Esophagus (tissue), 2 donors: Measurements from ENCODE around the gene TGIF2. TPM values are rescaled to one million over a fixed set of nuclear protein-coding genes. Genes with fewer than 3 reads are reported as not detected.

ENCODE experiments used
- H3K27ac ChIP-seq, 2 donors: one replicate each; pipeline ENCODE4 v1.5.1; 2013; ENCODE audit warnings: low read depth in 2 of 2, mild to moderate bottlenecking in 2 of 2, inconsistent platforms in 1 of 2, low read length in 1 of 2, moderate library complexity in 1 of 2
- H3K27me3 ChIP-seq, 2 donors: one replicate each; pipeline ENCODE4 v1.6.1; 2013; ENCODE audit warnings: low read length in 2 of 2, control low read depth in 1 of 2, mild to moderate bottlenecking in 1 of 2; ENCODE audit not compliant: insufficient read depth in 2 of 2, control insufficient read depth in 1 of 2
- H3K36me3 ChIP-seq, 2 donors: one replicate each; pipeline ENCODE4 v1.6.1; 2013; ENCODE audit warnings: low read length in 1 of 2; ENCODE audit not compliant: control insufficient read depth in 2 of 2, insufficient read depth in 2 of 2
- H3K4me1 ChIP-seq, 2 donors: one replicate each; pipeline ENCODE4 v1.6.1; 2013; ENCODE audit warnings: low read length in 1 of 2; ENCODE audit not compliant: control insufficient read depth in 2 of 2, insufficient read depth in 2 of 2
- H3K4me3 ChIP-seq, 2 donors: one replicate each; pipeline ENCODE4 v1.5.1; 2013; ENCODE audit warnings: low read length in 2 of 2, mild to moderate bottlenecking in 2 of 2, low read depth in 1 of 2, moderate library complexity in 1 of 2
- H3K9me3 ChIP-seq, 2 donors: one replicate each; pipeline ENCODE4 v1.6.1; 2013; ENCODE audit warnings: mild to moderate bottlenecking in 2 of 2, low read depth in 1 of 2, low read length in 1 of 2, moderate library complexity in 1 of 2; ENCODE audit not compliant: control insufficient read depth in 2 of 2, insufficient read depth in 1 of 2
- WGBS, 2 donors: extraction: QIAGEN DNeasy Blood & Tissue Kit; methylation state at CpG; one replicate each; pipeline ENCODE4 v1.1.7; 2013; 5-methylcytosine and 5-hydroxymethylcytosine counted together
- polyA plus RNA-seq, 2 donors: library from polyadenylated mRNA; stranded (reverse); fragments of 200-250 nt; gene quantifications; one replicate each; pipeline ENCODE4 v1.2.3, GENCODE V29; 2013
- donor health status: healthy with polysubstance abuse.
- donor health status: Bipolar disorder and iron deficiency.

The TGIF2 gene
- polyA plus RNA-seq, 2 donors = 1.4 to 3.6 TPM

GRCh38 chr20:36538026-36538722 is 35.2 kb upstream of the TGIF2 start:
- Histone ChIP-seq H3K27ac (peak overlapping the region; percentile 21 to 58), H3K9me3 (no peaks in the 10 kb centered on the region), H3K27me3 (no peaks in the 10 kb centered on the region), H3K4me3 (no peak overlapping the region), H3K4me1 (peaks cover 0 to 2% of the 10 kb centered on the region in 2 donors), H3K36me3 (no peaks in the 10 kb centered on the region)
- 68 to 81% methylated on average over 11 of the region's 11 CpGs for WGBS, 2 donors

- no peaks in the 10 kb centered on the region for H3K36me3 ChIP-seq
- no peaks in the 10 kb centered on the region for H3K27me3 ChIP-seq
- H3K27ac ChIP-seq = peak overlapping the region; percentile 83 to 86
- peak overlapping the region; percentile 30 to 41 for H3K4me3 ChIP-seq
- peaks cover 0 to 5% of the 10 kb centered on the region in 2 donors for H3K4me1 ChIP-seq
- no peaks in the 10 kb centered on the region for H3K9me3 ChIP-seq
- WGBS, 2 donors = 46 to 50% methylated on average over 39 to 41 of the region's 41 CpGs
Observed at GRCh38 chr20:36540551-36541211, 32.7 kb upstream of the TGIF2 start.

GRCh38 chr20:36541227-36541767 is 32.1 kb upstream of the TGIF2 start, which contains the start of gene MYL9:
TSS of gene MYL9 (plus strand) at chr20:36541519. CDS start at chr20:36544885, 3,366 bp downstream.
- peak within 1 kb of the TSS; percentile 41 to 63 for H3K4me3 ChIP-seq
- H3K36me3 ChIP-seq = no peaks in the 10 kb centered on the region
- H3K27me3 ChIP-seq = no peaks in the 10 kb centered on the region
- peaks cover 0 to 5% of the 10 kb centered on the region in 2 donors for H3K4me1 ChIP-seq
- peak within 1 kb of the TSS; percentile 83 to 86 for H3K27ac ChIP-seq
- 4 to 9% methylated on average over 40 to 41 of the region's 41 CpGs for WGBS, 2 donors
- H3K9me3 ChIP-seq = no peaks in the 10 kb centered on the region

GRCh38 chr20:36541768-36542488 is 31.5 kb upstream of the TGIF2 start:
- Histone ChIP-seq H3K4me1 (peaks cover 0 to 7% of the 10 kb centered on the region in 2 donors), H3K27ac (peak overlapping the region; percentile 80 to 86), H3K36me3 (peaks cover 0 to under 1% of the 10 kb centered on the region in 2 donors), H3K27me3 (no peaks in the 10 kb centered on the region), H3K4me3 (peak overlapping the region; percentile 41 to 63), H3K9me3 (no peaks in the 10 kb centered on the region)
- WGBS, 2 donors = 30 to 51% methylated on average over 14 of the region's 14 CpGs

- 77% methylated on average over 10 of the region's 10 CpGs for WGBS, 2 donors
- peaks cover 0 to 2% of the 10 kb centered on the region in 2 donors for H3K36me3 ChIP-seq
- peak overlapping the region; percentile 41 to 63 for H3K4me3 ChIP-seq
- peaks cover 0 to 7% of the 10 kb centered on the region in 2 donors for H3K4me1 ChIP-seq
- peak overlapping the region; percentile 80 to 86 for H3K27ac ChIP-seq
- H3K9me3 ChIP-seq = no peaks in the 10 kb centered on the region
- H3K27me3 ChIP-seq = no peaks in the 10 kb centered on the region
Observed at GRCh38 chr20:36542516-36543183, 30.7 kb upstream of the TGIF2 start.

- Histone ChIP-seq H3K4me3 (peak overlapping the region; percentile 41 to 63), H3K27ac (peak overlapping the region; percentile 56 to 80), H3K36me3 (peaks cover 3 to 6% of the 10 kb centered on the region in 2 donors), H3K4me1 (peaks cover 0 to 7% of the 10 kb centered on the region in 2 donors), H3K27me3 (no peaks in the 10 kb centered on the region), H3K9me3 (no peaks in the 10 kb centered on the region)
- 67 to 78% methylated on average over 14 of the region's 14 CpGs for WGBS, 2 donors
Observed at GRCh38 chr20:36543184-36544133, 29.9 kb upstream of the TGIF2 start.

- peaks cover 3 to 9% of the 10 kb centered on the region in 2 donors for H3K36me3 ChIP-seq
- H3K27me3 ChIP-seq = no peaks in the 10 kb centered on the region
- WGBS, 2 donors = 57 to 70% methylated on average over 15 of the region's 15 CpGs
- no peaks in the 10 kb centered on the region for H3K9me3 ChIP-seq
- H3K27ac ChIP-seq = peak overlapping the region; percentile 56 to 80
- peaks cover 0 to 7% of the 10 kb centered on the region in 2 donors for H3K4me1 ChIP-seq
- H3K4me3 ChIP-seq = peak overlapping the region; percentile 5 to 41
Observed at GRCh38 chr20:36544134-36545018, 29.0 kb upstream of the TGIF2 start.
